Measurements from ENCODE around the gene NFATC2. TPM values are rescaled to one million over a fixed set of nuclear protein-coding genes. Genes with fewer than 3 reads are reported as not detected.

Gene NFATC2
- total and polyA plus RNA-seq, 2 experiments from 2014 or later = 0.52 to 0.59 TPM

DNA sequence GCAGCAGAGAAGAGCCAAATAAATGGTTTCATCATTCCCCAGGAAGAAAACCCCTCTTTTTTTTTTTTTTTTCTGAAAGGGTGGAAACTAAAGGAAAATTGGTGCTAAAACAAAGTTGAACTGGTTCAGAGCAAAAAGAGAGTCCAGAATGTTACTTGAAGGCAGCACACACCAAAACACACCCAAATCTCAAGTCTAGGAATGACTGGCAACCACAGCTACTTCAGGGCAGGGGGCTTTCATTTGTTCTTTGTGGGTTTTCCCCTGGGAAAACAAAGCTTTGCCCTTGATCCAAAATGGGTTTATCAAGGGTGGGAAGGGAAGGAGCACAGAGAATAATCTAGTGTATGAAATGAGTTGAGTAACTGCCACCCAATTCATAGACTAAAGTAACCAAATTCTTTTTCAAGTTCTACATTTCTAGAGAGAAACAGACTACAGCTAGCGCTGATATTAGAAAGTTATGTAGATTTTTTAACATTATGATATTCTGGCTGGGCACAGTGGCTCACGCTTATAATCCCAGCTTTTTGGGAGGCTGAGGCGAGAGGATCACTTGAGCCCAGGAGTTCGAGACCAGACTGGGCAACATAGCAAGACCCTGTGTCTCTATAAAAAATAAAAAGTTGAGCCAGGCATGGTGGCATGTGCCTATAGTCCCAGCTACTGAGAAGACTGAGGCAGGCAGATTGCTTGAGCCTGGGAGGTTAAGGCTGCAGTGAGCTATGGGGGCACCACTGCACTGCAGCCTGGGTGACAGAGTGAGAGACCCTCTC is 119.8 kb downstream of the NFATC2 start (continued):
- TF ChIP-seq, protein P1, sequence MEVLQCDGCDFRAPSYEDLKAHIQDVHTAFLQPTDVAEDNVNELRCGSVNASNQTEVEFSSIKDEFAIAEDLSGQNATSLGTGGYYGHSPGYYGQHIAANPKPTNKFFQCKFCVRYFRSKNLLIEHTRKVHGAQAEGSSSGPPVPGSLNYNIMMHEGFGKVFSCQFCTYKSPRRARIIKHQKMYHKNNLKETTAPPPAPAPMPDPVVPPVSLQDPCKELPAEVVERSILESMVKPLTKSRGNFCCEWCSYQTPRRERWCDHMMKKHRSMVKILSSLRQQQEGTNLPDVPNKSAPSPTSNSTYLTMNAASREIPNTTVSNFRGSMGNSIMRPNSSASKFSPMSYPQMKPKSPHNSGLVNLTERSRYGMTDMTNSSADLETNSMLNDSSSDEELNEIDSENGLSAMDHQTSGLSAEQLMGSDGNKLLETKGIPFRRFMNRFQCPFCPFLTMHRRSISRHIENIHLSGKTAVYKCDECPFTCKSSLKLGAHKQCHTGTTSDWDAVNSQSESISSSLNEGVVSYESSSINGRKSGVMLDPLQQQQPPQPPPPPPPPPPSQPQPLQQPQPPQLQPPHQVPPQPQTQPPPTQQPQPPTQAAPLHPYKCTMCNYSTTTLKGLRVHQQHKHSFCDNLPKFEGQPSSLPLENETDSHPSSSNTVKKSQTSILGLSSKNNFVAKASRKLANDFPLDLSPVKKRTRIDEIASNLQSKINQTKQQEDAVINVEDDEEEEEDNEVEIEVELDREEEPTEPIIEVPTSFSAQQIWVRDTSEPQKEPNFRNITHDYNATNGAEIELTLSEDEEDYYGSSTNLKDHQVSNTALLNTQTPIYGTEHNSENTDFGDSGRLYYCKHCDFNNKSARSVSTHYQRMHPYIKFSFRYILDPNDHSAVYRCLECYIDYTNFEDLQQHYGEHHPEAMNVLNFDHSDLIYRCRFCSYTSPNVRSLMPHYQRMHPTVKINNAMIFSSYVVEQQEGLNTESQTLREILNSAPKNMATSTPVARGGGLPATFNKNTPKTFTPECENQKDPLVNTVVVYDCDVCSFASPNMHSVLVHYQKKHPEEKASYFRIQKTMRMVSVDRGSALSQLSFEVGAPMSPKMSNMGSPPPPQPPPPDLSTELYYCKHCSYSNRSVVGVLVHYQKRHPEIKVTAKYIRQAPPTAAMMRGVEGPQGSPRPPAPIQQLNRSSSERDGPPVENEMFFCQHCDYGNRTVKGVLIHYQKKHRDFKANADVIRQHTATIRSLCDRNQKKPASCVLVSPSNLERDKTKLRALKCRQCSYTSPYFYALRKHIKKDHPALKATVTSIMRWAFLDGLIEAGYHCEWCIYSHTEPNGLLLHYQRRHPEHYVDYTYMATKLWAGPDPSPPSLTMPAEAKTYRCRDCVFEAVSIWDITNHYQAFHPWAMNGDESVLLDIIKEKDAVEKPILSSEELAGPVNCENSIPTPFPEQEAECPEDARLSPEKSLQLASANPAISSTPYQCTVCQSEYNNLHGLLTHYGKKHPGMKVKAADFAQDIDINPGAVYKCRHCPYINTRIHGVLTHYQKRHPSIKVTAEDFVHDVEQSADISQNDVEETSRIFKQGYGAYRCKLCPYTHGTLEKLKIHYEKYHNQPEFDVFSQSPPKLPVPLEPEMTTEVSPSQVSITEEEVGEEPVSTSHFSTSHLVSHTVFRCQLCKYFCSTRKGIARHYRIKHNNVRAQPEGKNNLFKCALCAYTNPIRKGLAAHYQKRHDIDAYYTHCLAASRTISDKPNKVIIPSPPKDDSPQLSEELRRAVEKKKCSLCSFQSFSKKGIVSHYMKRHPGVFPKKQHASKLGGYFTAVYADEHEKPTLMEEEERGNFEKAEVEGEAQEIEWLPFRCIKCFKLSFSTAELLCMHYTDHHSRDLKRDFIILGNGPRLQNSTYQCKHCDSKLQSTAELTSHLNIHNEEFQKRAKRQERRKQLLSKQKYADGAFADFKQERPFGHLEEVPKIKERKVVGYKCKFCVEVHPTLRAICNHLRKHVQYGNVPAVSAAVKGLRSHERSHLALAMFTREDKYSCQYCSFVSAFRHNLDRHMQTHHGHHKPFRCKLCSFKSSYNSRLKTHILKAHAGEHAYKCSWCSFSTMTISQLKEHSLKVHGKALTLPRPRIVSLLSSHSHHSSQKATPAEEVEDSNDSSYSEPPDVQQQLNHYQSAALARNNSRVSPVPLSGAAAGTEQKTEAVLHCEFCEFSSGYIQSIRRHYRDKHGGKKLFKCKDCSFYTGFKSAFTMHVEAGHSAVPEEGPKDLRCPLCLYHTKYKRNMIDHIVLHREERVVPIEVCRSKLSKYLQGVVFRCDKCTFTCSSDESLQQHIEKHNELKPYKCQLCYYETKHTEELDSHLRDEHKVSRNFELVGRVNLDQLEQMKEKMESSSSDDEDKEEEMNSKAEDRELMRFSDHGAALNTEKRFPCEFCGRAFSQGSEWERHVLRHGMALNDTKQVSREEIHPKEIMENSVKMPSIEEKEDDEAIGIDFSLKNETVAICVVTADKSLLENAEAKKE (CRISPR knock-in tag; IDR thresholded peaks at IDR 0.05) = no peak
- TF ChIP-seq EZH2 (IDR thresholded peaks at IDR 0.05; ENCODE audit: low read depth, unreplicated experiment) (no peak), ZNF331 (CRISPR knock-in tag; IDR thresholded peaks at IDR 0.05; ENCODE audit: low read depth) (no peak), NANOG (IDR thresholded peaks at IDR 0.05; ENCODE audit: borderline replicate concordance) (no peak), EZH2phosphoT487 (IDR thresholded peaks at IDR 0.05; ENCODE audit: unreplicated experiment) (no peak), ZNF114 (CRISPR knock-in tag; IDR thresholded peaks at IDR 0.05) (no peak)
- TF ChIP-seq, protein P2, sequence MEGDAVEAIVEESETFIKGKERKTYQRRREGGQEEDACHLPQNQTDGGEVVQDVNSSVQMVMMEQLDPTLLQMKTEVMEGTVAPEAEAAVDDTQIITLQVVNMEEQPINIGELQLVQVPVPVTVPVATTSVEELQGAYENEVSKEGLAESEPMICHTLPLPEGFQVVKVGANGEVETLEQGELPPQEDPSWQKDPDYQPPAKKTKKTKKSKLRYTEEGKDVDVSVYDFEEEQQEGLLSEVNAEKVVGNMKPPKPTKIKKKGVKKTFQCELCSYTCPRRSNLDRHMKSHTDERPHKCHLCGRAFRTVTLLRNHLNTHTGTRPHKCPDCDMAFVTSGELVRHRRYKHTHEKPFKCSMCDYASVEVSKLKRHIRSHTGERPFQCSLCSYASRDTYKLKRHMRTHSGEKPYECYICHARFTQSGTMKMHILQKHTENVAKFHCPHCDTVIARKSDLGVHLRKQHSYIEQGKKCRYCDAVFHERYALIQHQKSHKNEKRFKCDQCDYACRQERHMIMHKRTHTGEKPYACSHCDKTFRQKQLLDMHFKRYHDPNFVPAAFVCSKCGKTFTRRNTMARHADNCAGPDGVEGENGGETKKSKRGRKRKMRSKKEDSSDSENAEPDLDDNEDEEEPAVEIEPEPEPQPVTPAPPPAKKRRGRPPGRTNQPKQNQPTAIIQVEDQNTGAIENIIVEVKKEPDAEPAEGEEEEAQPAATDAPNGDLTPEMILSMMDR (conservative IDR thresholded peaks at IDR 0.05; ENCODE audit: low read depth in 2 of 2) = no peak
